GM23338 (cell line): ENCODE data around the gene PIK3AP1. TPM values are rescaled to one million over a fixed set of nuclear protein-coding genes. Genes with fewer than 3 reads are reported as not detected.

Experiments used
- ATAC-seq: fragments of 200-7000 bp; cut with Tn5 transposase; 3 replicates; pipeline ENCODE4 v1.9.1; 2020
- DNase-seq: peaks from one replicate; pipeline ENCODE4 v3.0.0-alpha.2; 2015; ENCODE audit warnings: low spot score
- H2AFZ ChIP-seq: fragments of 200-600 bp; sonication (generic); 2 replicates; pipeline ENCODE4 v1.8.0; 2016; ENCODE audit warnings: antibody characterized with exemption, mild to moderate bottlenecking, moderate library complexity
- H3F3A ChIP-seq: fragments of 200-600 bp; sonication (generic); replicated peaks from 2 replicates; pipeline ENCODE4 v1.8.0; 2017; ENCODE audit warnings: antibody characterized with exemption, mixed run types, low read depth
- H3K27ac ChIP-seq: fragments of 200-600 bp; sonication (generic); 2 replicates; pipeline ENCODE4 v1.6.1; 2016; ENCODE audit warnings: low read depth
- H3K27me3 ChIP-seq: fragments of 200-600 bp; sonication (generic); 2 replicates; pipeline ENCODE4 v1.8.0; 2016; ENCODE audit warnings: mild to moderate bottlenecking, mixed run types, moderate library complexity; ENCODE audit not compliant: insufficient read depth
- H3K36me3 ChIP-seq: fragments of 200-600 bp; sonication (generic); 2 replicates; pipeline ENCODE4 v1.8.0; 2016; ENCODE audit warnings: mild to moderate bottlenecking; ENCODE audit not compliant: insufficient read depth
- H3K4me1 ChIP-seq: fragments of 200-600 bp; sonication (generic); 2 replicates; pipeline ENCODE4 v1.8.0; 2016; ENCODE audit warnings: mild to moderate bottlenecking, moderate library complexity; ENCODE audit not compliant: insufficient read depth
- H3K4me2 ChIP-seq: fragments of 200-600 bp; sonication (generic); 2 replicates; pipeline ENCODE4 v1.7.1; 2017; ENCODE audit warnings: mixed run types
- H3K4me3 ChIP-seq: fragments of 200-600 bp; sonication (generic); 2 replicates; pipeline ENCODE4 v1.6.1; 2016; ENCODE audit warnings: mixed run types
- H3K79me2 ChIP-seq: fragments of 200-600 bp; sonication (generic); replicated peaks from 2 replicates; pipeline ENCODE4 v1.8.0; 2017; ENCODE audit warnings: mild to moderate bottlenecking; ENCODE audit not compliant: insufficient read depth
- H3K9me2 ChIP-seq: fragments of 200-600 bp; sonication (generic); 2 replicates; pipeline ENCODE4 v1.8.0; 2017; ENCODE audit not compliant: insufficient read depth
- H4K20me1 ChIP-seq: fragments of 200-600 bp; sonication (generic); replicated peaks from 2 replicates; pipeline ENCODE4 v1.8.0; 2017; ENCODE audit warnings: mild to moderate bottlenecking; ENCODE audit not compliant: insufficient read depth
- H3K27ac Mint-ChIP-seq: 2 replicates; pipeline ENCODE4 v1.8.0; 2020; ENCODE audit warnings: inconsistent platforms, mild to moderate bottlenecking, moderate library complexity, mixed read lengths
- H3K27me3 Mint-ChIP-seq: 3 replicates; pipeline ENCODE4 v1.8.0; 2022; ENCODE audit warnings: low read depth, mild to moderate bottlenecking, moderate library complexity, mixed read lengths, inconsistent platforms; ENCODE audit not compliant: insufficient read depth, poor library complexity
- H3K36me3 Mint-ChIP-seq: 3 replicates; pipeline ENCODE4 v1.8.0; 2021; ENCODE audit warnings: low read depth, mild to moderate bottlenecking, inconsistent platforms, moderate library complexity, mixed read lengths
- H3K4me1 Mint-ChIP-seq: 3 replicates; pipeline ENCODE4 v1.8.0; 2020; ENCODE audit warnings: mild to moderate bottlenecking, inconsistent platforms, mixed read lengths
- H3K4me3 Mint-ChIP-seq: 3 replicates; pipeline ENCODE4 v1.8.0; 2021; ENCODE audit warnings: moderate library complexity, mild to moderate bottlenecking, inconsistent platforms, mixed read lengths
- H3K9me3 Mint-ChIP-seq: 3 replicates; pipeline ENCODE4 v1.8.0; 2020; ENCODE audit warnings: moderate library complexity, mild to moderate bottlenecking, inconsistent platforms, mixed read lengths
- CTCF ChIP-seq, 2 experiments: fragments of 200-600 bp in 1 of 2; sonication (generic) in 1 of 2; conservative IDR thresholded peaks; 2 replicates each; pipeline versions ENCODE4 v1.5.1 to v1.6.1; 2016 to 2017; ENCODE audit warnings: antibody characterized with exemption in 2 of 2, low read depth in 2 of 2, mild to moderate bottlenecking in 2 of 2, moderate library complexity in 1 of 2
- ETS1 ChIP-seq: IDR thresholded peaks from 2 replicates; pipeline ENCODE4 v1.6.1; 2016; ENCODE audit warnings: antibody characterized with exemption
- EZH2 ChIP-seq: fragments of 200-600 bp; sonication (generic); IDR thresholded peaks from one replicate; pipeline ENCODE4 v1.8.0; 2017; ENCODE audit warnings: antibody characterized with exemption, mild to moderate bottlenecking, low read depth; ENCODE audit not compliant: unreplicated experiment
- EZH2phosphoT487 ChIP-seq: fragments of 200-600 bp; sonication (generic); IDR thresholded peaks from one replicate; pipeline ENCODE4 v1.8.1; 2018; ENCODE audit warnings: antibody characterized with exemption; ENCODE audit not compliant: unreplicated experiment
- NANOG ChIP-seq: IDR thresholded peaks from 2 replicates; pipeline ENCODE4 v1.6.1; 2016; ENCODE audit warnings: antibody characterized with exemption, borderline replicate concordance
- POLR2AphosphoS5 ChIP-seq: IDR thresholded peaks from 2 replicates; pipeline ENCODE4 v1.6.1; 2016; ENCODE audit warnings: antibody characterized with exemption, low read depth
- REST ChIP-seq: IDR thresholded peaks from one replicate; pipeline ENCODE4 v1.6.1; 2018; ENCODE audit warnings: antibody characterized with exemption; ENCODE audit not compliant: unreplicated experiment
- STAT1 ChIP-seq: IDR thresholded peaks from one replicate; pipeline ENCODE4 v1.6.1; 2016; ENCODE audit warnings: antibody characterized with exemption; ENCODE audit not compliant: unreplicated experiment
- ZNF114 ChIP-seq: fragments of 250-450 bp; sonication (Bioruptor Pico); IDR thresholded peaks from 2 replicates; pipeline ENCODE4 v1.5.0; 2020; ENCODE audit warnings: mild to moderate bottlenecking, moderate library complexity
- ZNF331 ChIP-seq: fragments of 250-450 bp; sonication (Bioruptor Pico); IDR thresholded peaks from 2 replicates; pipeline ENCODE4 v1.5.0; 2020; ENCODE audit warnings: low read depth, mild to moderate bottlenecking, moderate library complexity
- ZNF462 ChIP-seq: fragments of 250-450 bp; sonication (Bioruptor Pico); IDR thresholded peaks from 2 replicates; pipeline ENCODE4 v1.5.0; 2020; ENCODE audit warnings: mild to moderate bottlenecking, moderate library complexity
- polyA plus RNA-seq: library from polyadenylated mRNA; unstranded; fragments of >200 nt; fragmentation: Nextera tagmentation; extraction: Ambion mirVana; gene quantifications from 2 replicates; pipeline ENCODE4 v1.2.1, GENCODE V29; 2016
- total RNA-seq: library from RNA; depleted of rRNA; stranded (reverse); fragments of >200 nt; shearing (Covaris generic); gene quantifications from 2 replicates; pipeline ENCODE4 v1.2.3, GENCODE V29; 2014

The PIK3AP1 gene
- total and polyA plus RNA-seq, 2 experiments from 2014 or later: 0.65 to 2.3 TPM

GRCh38 chr10:96608805-96609204 lies 111.5 kb downstream of the PIK3AP1 start:
- Histone ChIP-seq H3K4me1 (no peaks in the 10 kb centered on the region), H3K36me3 (no peaks in the 10 kb centered on the region), H3K4me2 (no peak overlapping the region), H2AFZ (no peak overlapping the region), H3K9me2 (no peaks in the 10 kb centered on the region), H3K27ac (no peak overlapping the region), H3K4me3 (no peak overlapping the region), H3F3A (no peaks in the 10 kb centered on the region), H4K20me1 (no peaks in the 10 kb centered on the region), H3K27me3 (no peaks in the 10 kb centered on the region), H3K79me2 (no peaks in the 10 kb centered on the region)
- Mint-ChIP-seq H3K27ac (no peak overlapping the region), H3K27me3 (peaks cover 3% of the 10 kb centered on the region), H3K4me3 (no peak overlapping the region), H3K9me3 (no peaks in the 10 kb centered on the region), H3K36me3 (no peaks in the 10 kb centered on the region), H3K4me1 (peaks cover 19% of the 10 kb centered on the region)
- DNase-seq (no peak), ATAC-seq (no peak)
- no peak for TF ChIP-seq POLR2AphosphoS5
- no peak for TF ChIP-seq NANOG
- no peak for TF ChIP-seq STAT1
- no peak for TF ChIP-seq ZNF462
- no peak for TF ChIP-seq EZH2phosphoT487
- no peak for TF ChIP-seq ZNF331 (CRISPR knock-in tag)
- TF ChIP-seq ETS1: no peak
- TF ChIP-seq ZNF114 (CRISPR knock-in tag): no peak
- TF ChIP-seq REST: no peak
- no peak for TF ChIP-seq EZH2
- no peak for TF ChIP-seq CTCF (conservative IDR thresholded peaks at IDR 0.05; ENCODE audit: low read depth in 2 of 2)
